ENCODE results near the gene GNAO1. TPM values are rescaled to one million over a fixed set of nuclear protein-coding genes. Genes with fewer than 3 reads are reported as not detected.

The GNAO1 gene
- total RNA-seq, 1 experiment from 2014 or later, result not detected

DNA sequence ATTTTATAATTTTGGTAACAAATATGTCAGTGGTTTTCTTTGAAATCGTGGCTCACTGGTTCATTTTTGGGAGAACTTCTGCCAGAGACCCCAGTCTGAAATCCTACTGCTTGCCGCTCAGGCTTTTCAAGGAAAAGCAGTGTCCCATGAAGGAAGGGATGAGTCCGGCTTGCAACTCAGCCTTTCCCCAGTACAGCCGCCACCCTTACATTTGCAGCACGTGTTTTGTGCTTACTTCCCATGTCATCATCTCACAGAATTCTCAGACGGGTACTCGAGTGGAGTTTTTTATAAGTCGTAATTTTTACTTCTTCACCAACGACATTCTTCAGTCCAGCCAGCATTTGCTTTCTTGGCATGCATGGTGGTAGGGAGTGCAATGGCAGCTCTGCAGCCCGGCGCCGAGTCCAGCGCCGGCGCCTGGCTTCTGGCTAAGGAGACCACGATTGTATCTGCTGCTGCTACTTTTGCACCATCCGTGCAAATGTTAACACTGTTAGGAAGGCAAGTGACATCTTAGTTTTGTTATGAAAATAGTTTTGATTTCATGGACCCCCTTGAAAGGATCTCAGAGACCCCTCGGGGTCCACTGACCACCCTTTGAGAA lies 123.1 kb downstream of the GNAO1 start:
- ChIA-PET POLR2A (ENCODE audit: low non-redundant PET) (no interaction called here), CTCF (no interaction called here)
- no peaks in the 10 kb centered on the region for H3K27me3 ChIP-seq (replicated peaks; ENCODE audit: insufficient read depth, low read depth, low read length, poor library complexity)
- no peak for TF ChIP-seq EZH2 (IDR thresholded peaks at IDR 0.05; ENCODE audit: borderline replicate concordance, low read depth, low read length, poor library complexity, severe bottlenecking)
- intact Hi-C loops (cut with micrococcal nuclease; ENCODE audit: unreplicated experiment), result loop anchor here (10.0 kb wide), 2 partner anchors 470 to 610 kb away; no protein-coding TSS in a partner anchor
- no peaks in the 10 kb centered on the region for H3K36me3 ChIP-seq (ENCODE audit: insufficient read depth, low read length, poor library complexity, severe bottlenecking)
- BruUV-seq (replicated peaks), result no TSS peak
- no peaks in the 10 kb centered on the region for H3K4me1 ChIP-seq (ENCODE audit: insufficient read depth, low read length, poor library complexity, severe bottlenecking)
- no peaks in the 10 kb centered on the region for H3K9me3 ChIP-seq (ENCODE audit: low read depth, low read length, poor library complexity, severe bottlenecking)
- no peak overlapping the region for H3K4me3 ChIP-seq (ENCODE audit: low read depth, low read length, poor library complexity, severe bottlenecking)
- H3K27ac ChIP-seq (ENCODE audit: low read depth, low read length, poor library complexity, severe bottlenecking), result no peak overlapping the region
- no peak for DNase-seq (ENCODE audit: low spot score)

GRCh38 chr16:56315955-56316354 lies 124.7 kb downstream of the GNAO1 start:
- no peak overlapping the region for H3K27ac ChIP-seq (ENCODE audit: low read depth, low read length, poor library complexity, severe bottlenecking)
- CTCF ChIA-PET, result no interaction called here
- no peak overlapping the region for H3K4me3 ChIP-seq (ENCODE audit: low read depth, low read length, poor library complexity, severe bottlenecking)
- no TSS peak for BruUV-seq (replicated peaks)
- intact Hi-C loops (cut with micrococcal nuclease; ENCODE audit: unreplicated experiment), result loop anchor here (5.0 to 10.0 kb wide), 3 partner anchors 274 to 611 kb away; no protein-coding TSS in a partner anchor
- H3K4me1 ChIP-seq (ENCODE audit: insufficient read depth, low read length, poor library complexity, severe bottlenecking), result no peaks in the 10 kb centered on the region
- TF ChIP-seq EZH2 (IDR thresholded peaks at IDR 0.05; ENCODE audit: borderline replicate concordance, low read depth, low read length, poor library complexity, severe bottlenecking), result no peak
- no peak for TF ChIP-seq CTCF (conservative IDR thresholded peaks at IDR 0.05; ENCODE audit: low read depth, low read length)
- POLR2A ChIA-PET (ENCODE audit: low non-redundant PET), result no interaction called here
- H3K9me3 ChIP-seq (ENCODE audit: low read depth, low read length, poor library complexity, severe bottlenecking), result no peaks in the 10 kb centered on the region
- no peak for DNase-seq (ENCODE audit: low spot score)
- H3K27me3 ChIP-seq (replicated peaks; ENCODE audit: insufficient read depth, low read depth, low read length, poor library complexity), result no peaks in the 10 kb centered on the region
- H3K36me3 ChIP-seq (ENCODE audit: insufficient read depth, low read length, poor library complexity, severe bottlenecking), result no peaks in the 10 kb centered on the region

DNA sequence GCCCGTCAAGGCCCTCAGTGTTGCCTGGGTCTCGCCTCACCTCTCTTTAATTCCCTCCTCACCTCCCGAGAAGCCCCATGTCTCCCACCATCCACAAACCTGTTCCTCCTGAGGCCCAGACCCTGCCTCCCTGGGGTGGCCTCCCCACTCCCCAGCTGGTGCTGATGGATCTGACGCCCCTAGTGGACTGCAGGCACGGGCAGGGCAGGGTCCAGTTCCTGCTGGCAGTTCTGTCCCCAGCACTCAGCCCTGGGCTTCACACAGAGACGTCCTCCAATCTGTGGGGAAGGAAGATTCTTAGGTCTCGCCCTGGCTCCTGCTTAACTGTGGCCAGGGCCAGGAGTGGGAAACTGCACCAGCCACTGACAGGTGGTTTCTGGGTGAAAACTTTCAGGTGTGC lies 125.3 kb downstream of the GNAO1 start:
- no peak for DNase-seq (ENCODE audit: low spot score)
- POLR2A ChIA-PET (ENCODE audit: low non-redundant PET), result no interaction called here
- H3K9me3 ChIP-seq (ENCODE audit: low read depth, low read length, poor library complexity, severe bottlenecking), result no peaks in the 10 kb centered on the region
- TF ChIP-seq EZH2 (IDR thresholded peaks at IDR 0.05; ENCODE audit: borderline replicate concordance, low read depth, low read length, poor library complexity, severe bottlenecking) (no peak), CTCF (conservative IDR thresholded peaks at IDR 0.05; ENCODE audit: low read depth, low read length) (no peak)
- H3K36me3 ChIP-seq (ENCODE audit: insufficient read depth, low read length, poor library complexity, severe bottlenecking), result no peaks in the 10 kb centered on the region
- CTCF ChIA-PET, result no interaction called here
- H3K27ac ChIP-seq (ENCODE audit: low read depth, low read length, poor library complexity, severe bottlenecking), result no peak overlapping the region
- no peaks in the 10 kb centered on the region for H3K27me3 ChIP-seq (replicated peaks; ENCODE audit: insufficient read depth, low read depth, low read length, poor library complexity)
- intact Hi-C loops (cut with micrococcal nuclease; ENCODE audit: unreplicated experiment), result loop anchor here (5.0 to 10.0 kb wide), 3 partner anchors 274 to 612 kb away; no protein-coding TSS in a partner anchor
- no peak overlapping the region for H3K4me3 ChIP-seq (ENCODE audit: low read depth, low read length, poor library complexity, severe bottlenecking)
- BruUV-seq (replicated peaks), result no TSS peak
- no peaks in the 10 kb centered on the region for H3K4me1 ChIP-seq (ENCODE audit: insufficient read depth, low read length, poor library complexity, severe bottlenecking)
